H1 (cell line): ENCODE results near the gene PROZ. TPM values are rescaled to one million over a fixed set of nuclear protein-coding genes. Genes with fewer than 3 reads are reported as not detected.

Experiments
- CTCF ChIA-PET: fragments of 300-600 bp; sonication (Branson Sonifier 250); formaldehyde crosslinking; loops from one replicate; lab custom pipeline; 2021; ENCODE audit not compliant: partially characterized antibody; lab: Charles Lee
- POLR2A ChIA-PET: fragments of 300-600 bp; sonication (Branson Sonifier 250); formaldehyde crosslinking; loops from one replicate; lab custom pipeline; 2021; ENCODE audit warnings: inconsistent platforms; ENCODE audit not compliant: partially characterized antibody; lab: Charles Lee
- DNase-seq, 2 experiments: peaks; one replicate each; pipeline versions ENCODE4 v3.0.0 to v3.0.0-alpha.2; 2010 to 2022; ENCODE audit warnings: low spot score in 2 of 2, low read depth in 1 of 2, mixed read lengths in 1 of 2
- FAIRE-seq: peaks from 2 replicates; lab custom pipeline; 2011; peaks lifted over from hg19 to GRCh38; lab: Jason Lieb, UNC
- H2AFZ ChIP-seq: 2 replicates; pipeline ENCODE4 v1.8.1; 2012; ENCODE audit warnings: low read length, inconsistent platforms
- H2AK5ac ChIP-seq: 2 replicates; pipeline ENCODE4 v1.6.1; 2013; ENCODE audit warnings: low read depth, low read length
- H2BK120ac ChIP-seq: replicated peaks from 2 replicates; pipeline ENCODE3; 2013; ENCODE audit warnings: low read depth, low read length, inconsistent platforms
- H2BK12ac ChIP-seq: 2 replicates; pipeline ENCODE4 v1.6.1; 2013; ENCODE audit warnings: low read depth, low read length
- H2BK15ac ChIP-seq: 2 replicates; pipeline ENCODE4 v1.6.1; 2013; ENCODE audit warnings: low read length
- H2BK20ac ChIP-seq: 2 replicates; pipeline ENCODE4 v1.6.1; 2013; ENCODE audit warnings: low read length
- H2BK5ac ChIP-seq: 2 replicates; pipeline ENCODE4 v1.6.1; 2013; ENCODE audit warnings: low read depth, low read length
- H3K14ac ChIP-seq: 2 replicates; pipeline ENCODE4 v1.6.1; 2013; ENCODE audit warnings: inconsistent platforms; ENCODE audit not compliant: insufficient read length
- H3K18ac ChIP-seq: 2 replicates; pipeline ENCODE4 v1.6.1; 2013; ENCODE audit warnings: low read length; ENCODE audit errors: extremely low read depth
- H3K23ac ChIP-seq: 2 replicates; pipeline ENCODE4 v1.6.1; 2013; ENCODE audit warnings: inconsistent platforms; ENCODE audit not compliant: insufficient read length
- H3K23me2 ChIP-seq: 2 replicates; pipeline ENCODE4 v1.6.1; 2013; ENCODE audit warnings: low read depth, low read length
- H3K27ac ChIP-seq: 2 replicates; pipeline ENCODE4 v1.6.1; 2011; ENCODE audit warnings: low read depth, low read length, inconsistent platforms
- H3K27me3 ChIP-seq, 4 experiments: replicated peaks in 1 of 4; 1 replicate in 1 of 4; 2 replicates in 3 of 4; pipeline versions ENCODE4 v1.6.1 to v1.8.1; 2011 to 2013; ENCODE audit warnings: low read length in 3 of 4, mild to moderate bottlenecking in 3 of 4, inconsistent platforms in 2 of 4, mixed read lengths in 2 of 4, moderate library complexity in 1 of 4; ENCODE audit not compliant: control insufficient read depth in 3 of 4, insufficient read depth in 3 of 4; ENCODE audit errors: extremely low read depth in 1 of 4
- H3K36me3 ChIP-seq, 4 experiments: 2 replicates each; pipeline versions ENCODE4 v1.6.1 to v1.8.1; 2011 to 2013; ENCODE audit warnings: mild to moderate bottlenecking in 4 of 4, low read length in 3 of 4, moderate library complexity in 2 of 4, control low read depth in 1 of 4, inconsistent platforms in 1 of 4; ENCODE audit not compliant: insufficient read depth in 4 of 4, control insufficient read depth in 2 of 4
- H3K4ac ChIP-seq: replicated peaks from 2 replicates; pipeline ENCODE3; 2013; ENCODE audit warnings: low read length, low read depth, mixed read lengths, inconsistent platforms; ENCODE audit not compliant: insufficient read length
- H3K4me1 ChIP-seq, 4 experiments: replicated peaks in 1 of 4; 1 replicate in 1 of 4; 2 replicates in 3 of 4; pipeline versions ENCODE4 v1.6.1 to v1.8.1; 2011 to 2013; ENCODE audit warnings: low read length in 3 of 4, inconsistent platforms in 2 of 4, mixed read lengths in 1 of 4; ENCODE audit not compliant: insufficient read depth in 4 of 4, control insufficient read depth in 3 of 4
- H3K4me2 ChIP-seq, 2 experiments: 2 replicates each; pipeline versions ENCODE4 v1.6.1 to v1.8.1; 2011 to 2013; ENCODE audit warnings: low read depth in 2 of 2, low read length in 2 of 2, control low read depth in 1 of 2, inconsistent platforms in 1 of 2, mild to moderate bottlenecking in 1 of 2; ENCODE audit not compliant: insufficient read depth in 1 of 2
- H3K4me3 ChIP-seq, 4 experiments: fragments of 200-600, 300-600 bp in 1 of 4; sonication (generic), shearing (Covaris generic), sonication (Bioruptor Twin) in 1 of 4; 2 replicates each; pipeline versions ENCODE4 v1.5.1 to v1.8.1; 2011 to 2016; ENCODE audit warnings: low read length in 4 of 4, low read depth in 3 of 4, control low read depth in 2 of 4, inconsistent platforms in 2 of 4, mild to moderate bottlenecking in 2 of 4, mixed read lengths in 1 of 4, moderate library complexity in 1 of 4; ENCODE audit not compliant: insufficient read depth in 2 of 4; ENCODE audit errors: extremely low read depth in 1 of 4
- H3K56ac ChIP-seq: replicated peaks from 2 replicates; pipeline ENCODE3; 2013; ENCODE audit warnings: low read depth, mild to moderate bottlenecking, mixed read lengths, low read length, inconsistent platforms; ENCODE audit not compliant: insufficient read length
- H3K79me1 ChIP-seq: 2 replicates; pipeline ENCODE4 v1.6.1; 2013; ENCODE audit warnings: low read depth, low read length, control low read depth
- H3K79me2 ChIP-seq, 2 experiments: 2 replicates each; pipeline versions ENCODE4 v1.6.1 to v1.8.1; 2012 to 2013; ENCODE audit warnings: low read length in 2 of 2, mild to moderate bottlenecking in 2 of 2, inconsistent platforms in 1 of 2; ENCODE audit not compliant: insufficient read depth in 2 of 2, control insufficient read depth in 1 of 2
- H3K9ac ChIP-seq, 4 experiments: replicated peaks in 1 of 4; 1 replicate in 1 of 4; 2 replicates in 3 of 4; pipeline versions ENCODE4 v1.6.1 to v1.8.1; 2011 to 2013; ENCODE audit warnings: low read depth in 3 of 4, low read length in 3 of 4, control low read depth in 2 of 4, mild to moderate bottlenecking in 2 of 4, moderate library complexity in 2 of 4, inconsistent platforms in 1 of 4; ENCODE audit errors: extremely low read depth in 1 of 4
- H3K9me3 ChIP-seq, 2 experiments: 2 replicates each; pipeline versions ENCODE4 v1.6.1 to v1.8.1; 2012 to 2013; ENCODE audit warnings: mild to moderate bottlenecking in 2 of 2, moderate library complexity in 2 of 2, control low read depth in 1 of 2, inconsistent platforms in 1 of 2, low read depth in 1 of 2, low read length in 1 of 2, mixed read lengths in 1 of 2; ENCODE audit not compliant: insufficient read depth in 2 of 2
- H4K20me1 ChIP-seq, 2 experiments: replicated peaks in 1 of 2; 2 replicates each; pipeline versions ENCODE3 to v1.8.1; 2011 to 2013; ENCODE audit warnings: inconsistent platforms in 2 of 2, low read length in 2 of 2, mild to moderate bottlenecking in 1 of 2; ENCODE audit not compliant: insufficient read depth in 2 of 2, control insufficient read depth in 1 of 2
- H4K5ac ChIP-seq: 2 replicates; pipeline ENCODE4 v1.6.1; 2013; ENCODE audit warnings: low read length, low read depth, mixed read lengths, inconsistent platforms; ENCODE audit not compliant: insufficient read length
- H4K8ac ChIP-seq: 2 replicates; pipeline ENCODE4 v1.8.0; 2013; ENCODE audit warnings: mild to moderate bottlenecking, moderate library complexity, low read length, inconsistent platforms; ENCODE audit not compliant: insufficient read depth; ENCODE audit errors: extremely low read depth
- H4K91ac ChIP-seq: replicated peaks from 2 replicates; pipeline ENCODE3; 2013; ENCODE audit warnings: low read length, mixed read lengths, inconsistent platforms; ENCODE audit not compliant: insufficient read length
- BRCA1 ChIP-seq: IDR thresholded peaks from 2 replicates; pipeline ENCODE4 v1.6.1; 2012; ENCODE audit warnings: low read depth, low read length, improper control_type of control experiment
- CBX5 ChIP-seq: fragments of 300-800, 300-1000 bp; sonication (generic); IDR thresholded peaks from 2 replicates; pipeline ENCODE4 v1.7.1; 2016; ENCODE audit warnings: antibody characterized with exemption, low read length, low read depth
- KDM1A ChIP-seq: fragments of 200-600, 300-600 bp; sonication (generic); IDR thresholded peaks from 2 replicates; pipeline ENCODE4 v1.7.1; 2016; ENCODE audit warnings: mild to moderate bottlenecking, low read length, borderline replicate concordance
- WGBS, 2 experiments: shearing (Covaris generic) in 1 of 2; methylation state at CpG; one replicate each; pipeline versions ENCODE4 v1.1.6 to v1.1.7; 2013 to 2015; ENCODE audit warnings: low lambda C conversion rate in 2 of 2, mixed read lengths in 2 of 2, inconsistent platforms in 1 of 2, low coverage in 1 of 2, missing lambda C conversion rate in 1 of 2; ENCODE audit not compliant: insufficient replicate concordance in 2 of 2, insufficient coverage in 1 of 2, insufficient read length in 1 of 2; ENCODE audit errors: extremely low coverage in 1 of 2, missing lambda C conversion rate in 1 of 2; 5-methylcytosine and 5-hydroxymethylcytosine counted together
- polyA plus RNA-seq, 7 experiments: library from polyadenylated mRNA; depleted of rRNA in 3 of 7; stranded (reverse) in 5 of 7; unstranded in 2 of 7; fragments of >200 nt in 5 of 7; fragments of 200-250 nt in 2 of 7; gene quantifications; 1 replicate in 5 of 7; 2 replicates in 1 of 7; 4 replicates in 1 of 7; pipeline versions ENCODE4 v1.2.1 to v1.2.3, GENCODE V29; 2011 to 2013; ENCODE audit warnings: missing spikeins in 2 of 7, mixed read lengths in 2 of 7
- total RNA-seq: library from RNA; stranded (reverse); fragmentation: NEBNext Ultra II Directional; extraction: Animal tissue kit (Norgen Biotek cat#: 25700); gene quantifications from 2 replicates; pipeline ENCODE4 v1.2.1, GENCODE V29; 2021

PROZ gene
- total and polyA plus RNA-seq, 2 of the 8 experiments (the other 6 are each of a cell fraction or from before 2014, with no cell fraction given) = not detected

DNA sequence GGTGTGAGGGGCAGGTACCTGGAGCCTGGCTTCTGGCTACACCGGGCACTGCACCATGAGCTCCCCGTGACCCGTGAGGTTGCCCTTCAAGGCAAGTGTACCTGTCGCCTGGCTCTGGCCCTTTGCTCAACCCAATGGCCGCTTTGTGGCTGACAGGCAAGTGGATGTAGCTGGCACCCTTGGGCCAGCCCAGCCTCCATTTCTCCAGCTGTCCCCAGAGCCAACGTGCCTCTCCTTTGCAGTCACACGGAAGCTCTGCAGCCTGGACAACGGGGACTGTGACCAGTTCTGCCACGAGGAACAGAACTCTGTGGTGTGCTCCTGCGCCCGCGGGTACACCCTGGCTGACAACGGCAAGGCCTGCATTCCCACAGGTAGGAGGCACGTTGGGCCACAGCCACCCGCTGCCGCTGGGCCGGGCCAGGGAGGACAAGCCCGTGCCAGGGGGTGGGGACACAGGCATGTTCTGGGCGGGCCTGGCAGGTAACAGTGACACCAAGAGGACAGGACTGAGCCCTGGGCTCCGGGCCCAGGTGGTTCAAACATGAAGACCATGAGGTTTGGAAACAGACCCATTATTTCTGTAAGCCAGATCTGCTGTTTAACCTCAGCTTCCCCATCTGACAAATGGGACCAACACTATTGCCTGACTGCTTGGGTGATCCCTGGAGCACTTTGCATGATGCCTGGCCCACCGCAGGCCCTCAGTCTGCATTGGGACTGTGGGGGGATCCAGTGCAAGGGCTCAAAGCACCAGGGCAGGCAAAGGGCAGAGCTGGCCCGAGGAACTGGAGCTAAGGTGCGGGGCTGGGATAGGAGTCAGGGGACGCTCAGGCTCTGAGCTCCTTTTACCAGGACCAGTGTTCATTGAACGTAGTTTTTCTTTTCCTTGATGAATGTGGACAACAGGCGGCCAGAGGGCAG is 17.5 kb upstream of the PROZ start:
- no peak overlapping the region for H3K27ac ChIP-seq
- H3K56ac ChIP-seq = no peak overlapping the region
- no peak overlapping the region for H3K4ac ChIP-seq
- no peak overlapping the region for H2BK5ac ChIP-seq
- no peak overlapping the region for H4K8ac ChIP-seq
- H3K79me1 ChIP-seq = no peaks in the 10 kb centered on the region
- H3K9me3 ChIP-seq = no peaks in the 10 kb centered on the region
- no peak overlapping the region for H2BK120ac ChIP-seq
- H3K36me3 ChIP-seq = no peaks in the 10 kb centered on the region
- peak overlapping the region; percentile 17; the same call in 1 of the 2 replicates for H2BK12ac ChIP-seq
- H4K91ac ChIP-seq = peak overlapping the region; percentile 17
- no peak overlapping the region for H3K23ac ChIP-seq
- H3K14ac ChIP-seq = no peak overlapping the region
- H3K4me2 ChIP-seq = no peak overlapping the region
- H2BK20ac ChIP-seq = no peak overlapping the region
- H4K20me1 ChIP-seq = no peaks in the 10 kb centered on the region
- no peaks in the 10 kb centered on the region for H3K27me3 ChIP-seq
- no peaks in the 10 kb centered on the region for H3K23me2 ChIP-seq
- no peak for FAIRE-seq
- no peaks in the 10 kb centered on the region for H3K79me2 ChIP-seq
- H4K5ac ChIP-seq = no peak overlapping the region
- no peak for DNase-seq
- ChIA-PET CTCF (interaction anchor here (1.2 to 1.6 kb wide), 3 partner anchors 17 to 111 kb away, joined by 3 to 5 read pairs (median 5); no protein-coding TSS in a partner anchor), POLR2A (interaction anchor here (1.2 kb wide), 1 partner anchor 11 kb away, joined by 3 read pairs; no protein-coding TSS in a partner anchor)
- WGBS, 2 experiments = 91% methylated on average over 24 of the region's 26 CpGs; no CpG with 5 or more reads in 1 of the 2 experiments
- no peak overlapping the region for H3K18ac ChIP-seq
- H3K9ac ChIP-seq = no peak overlapping the region
- H2AK5ac ChIP-seq = no peak overlapping the region
- no peak overlapping the region for H2AFZ ChIP-seq
- no peak overlapping the region for H2BK15ac ChIP-seq
- H3K4me3 ChIP-seq = no peak overlapping the region
- TF ChIP-seq CBX5 (no peak), BRCA1 (no peak), KDM1A (0 out of 2 replicates have a peak, but pooled peaks have one; percentile 22)
- H3K4me1 ChIP-seq = peaks cover 0 to 3% (median under 1%) of the 10 kb centered on the region in 4 experiments; a peak in 4 of 7 replicates
